ENCODE data around the gene GALNT9.
A peak's percentile ranks its signal among the peaks of the same experiment; 100 is the strongest.

GALNT9 gene

DNA sequence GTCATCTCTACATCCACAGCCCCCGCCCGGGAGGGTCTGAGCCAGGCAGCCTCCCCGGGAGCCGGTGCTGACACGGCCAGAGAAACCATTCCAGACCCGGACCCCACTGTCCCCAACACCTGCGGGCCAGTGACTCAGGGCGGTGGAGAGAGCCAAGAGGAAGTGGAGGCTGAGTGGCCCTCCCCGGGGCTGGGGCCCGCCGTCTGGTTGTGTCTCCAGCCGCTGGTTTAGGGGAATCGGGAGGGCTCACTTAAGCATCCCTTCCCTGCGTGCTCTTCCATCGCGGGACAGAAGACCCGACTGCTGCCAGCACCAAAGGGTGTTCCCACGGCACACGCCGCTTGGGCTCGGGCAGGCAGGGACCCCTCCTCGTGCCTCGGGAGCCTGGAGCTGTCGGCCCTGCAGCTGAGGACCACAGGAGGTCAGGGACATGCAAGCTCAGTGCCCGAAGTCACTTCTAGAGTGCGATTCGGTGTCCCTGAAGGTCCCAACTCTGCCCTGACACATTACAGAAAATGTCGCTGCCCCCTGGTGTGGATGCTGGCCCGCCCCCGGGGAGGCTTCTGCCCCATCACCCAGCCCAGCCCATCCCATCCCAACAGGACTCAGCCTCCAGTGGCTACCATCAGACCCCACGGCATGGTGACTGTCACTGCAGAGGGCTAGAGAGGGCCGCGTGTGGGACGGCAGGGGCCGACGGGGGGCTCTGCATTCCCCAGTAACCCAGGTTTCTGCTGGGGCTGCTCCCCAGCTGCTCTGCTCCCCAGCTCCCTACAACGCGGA lies 50.8 kb downstream of the GALNT9 start:
- H3K36me3 ChIP-seq (ENCODE audit: control insufficient read depth in 1 of 2, insufficient read depth in 2 of 2, low read length in 2 of 2), result no peaks in the 10 kb centered on the region
- no peaks in the 10 kb centered on the region for H3K9me3 ChIP-seq (ENCODE audit: control insufficient read depth in 1 of 2, low read length in 2 of 2)
- H3K9ac ChIP-seq (ENCODE audit: low read depth in 1 of 2, low read length in 2 of 2), result no peak overlapping the region
- no peaks in the 10 kb centered on the region for H3K27me3 ChIP-seq (ENCODE audit: control insufficient read depth in 1 of 2, insufficient read depth in 2 of 2, low read length in 2 of 2)
- no peak overlapping the region for H3K27ac ChIP-seq (ENCODE audit: low read depth, low read length)
- peaks cover 14 to 22% of the 10 kb centered on the region in 2 donors for H3K4me1 ChIP-seq (ENCODE audit: control insufficient read depth in 1 of 2, insufficient read depth in 2 of 2, low read length in 2 of 2)
- H3K4me3 ChIP-seq (ENCODE audit: low read depth in 1 of 2, low read length in 2 of 2), result no peak overlapping the region

DNA sequence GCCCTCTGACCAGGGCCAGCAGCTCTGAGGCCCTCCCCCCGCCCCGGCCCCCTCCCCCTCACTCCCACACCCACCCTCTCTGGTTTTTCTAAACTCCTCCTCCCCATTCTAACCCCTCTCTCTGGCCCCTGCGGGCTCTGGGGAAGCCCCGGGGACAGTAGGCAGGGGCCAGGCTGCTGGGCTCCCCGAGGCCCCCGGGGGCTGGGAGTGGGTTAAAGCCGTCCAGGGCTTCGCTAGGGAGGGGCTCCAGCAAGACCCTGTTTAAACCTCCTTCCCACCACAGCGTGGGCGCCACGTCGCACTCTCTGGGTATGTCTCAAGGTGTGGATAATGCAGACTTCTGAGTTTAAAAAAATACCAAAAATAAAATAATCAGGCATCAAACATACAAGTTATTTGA lies 51.4 kb downstream of the GALNT9 start:
- Histone ChIP-seq H3K27ac (ENCODE audit: low read depth, low read length) (no peak overlapping the region), H3K36me3 (ENCODE audit: control insufficient read depth in 1 of 2, insufficient read depth in 2 of 2, low read length in 2 of 2) (no peaks in the 10 kb centered on the region), H3K9ac (ENCODE audit: low read depth in 1 of 2, low read length in 2 of 2) (no peak overlapping the region), H3K4me3 (ENCODE audit: low read depth in 1 of 2, low read length in 2 of 2) (no peak overlapping the region), H3K4me1 (ENCODE audit: control insufficient read depth in 1 of 2, insufficient read depth in 2 of 2, low read length in 2 of 2) (peaks cover 14 to 22% of the 10 kb centered on the region in 2 donors), H3K27me3 (ENCODE audit: control insufficient read depth in 1 of 2, insufficient read depth in 2 of 2, low read length in 2 of 2) (no peaks in the 10 kb centered on the region), H3K9me3 (ENCODE audit: control insufficient read depth in 1 of 2, low read length in 2 of 2) (no peaks in the 10 kb centered on the region)

DNA sequence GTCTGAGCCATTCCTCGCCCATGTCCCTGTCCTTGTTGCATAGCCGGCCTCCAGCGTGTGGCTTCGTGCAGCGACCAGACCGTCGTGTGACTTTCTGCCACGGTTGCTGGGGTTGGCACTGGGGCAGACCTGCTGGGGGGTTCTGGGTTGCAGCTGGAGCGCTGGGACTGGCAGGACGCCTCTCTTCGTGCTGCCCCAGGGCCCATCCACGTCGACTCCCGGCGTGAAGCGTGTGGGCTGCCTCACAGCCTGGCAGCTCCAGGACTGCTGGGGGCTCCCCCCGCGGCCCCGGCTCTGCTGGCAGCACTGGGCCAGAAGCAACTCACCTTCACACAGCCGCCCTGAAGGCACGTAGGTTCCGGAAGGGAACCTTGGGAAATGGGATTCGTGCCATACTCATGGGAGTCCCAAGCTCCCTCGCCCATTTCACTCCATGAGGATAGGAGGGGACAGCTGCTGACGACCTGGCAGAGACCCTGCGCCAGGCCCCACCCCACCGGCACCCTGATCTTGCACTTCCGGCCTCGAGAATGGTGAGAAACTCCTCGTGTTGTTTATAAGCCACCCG lies 51.9 kb downstream of the GALNT9 start:
- H3K36me3 ChIP-seq (ENCODE audit: control insufficient read depth in 1 of 2, insufficient read depth in 2 of 2, low read length in 2 of 2), result no peaks in the 10 kb centered on the region
- no peaks in the 10 kb centered on the region for H3K27me3 ChIP-seq (ENCODE audit: control insufficient read depth in 1 of 2, insufficient read depth in 2 of 2, low read length in 2 of 2)
- H3K4me3 ChIP-seq (ENCODE audit: low read depth in 1 of 2, low read length in 2 of 2), result no peak overlapping the region
- no peak overlapping the region for H3K9ac ChIP-seq (ENCODE audit: low read depth in 1 of 2, low read length in 2 of 2)
- H3K9me3 ChIP-seq (ENCODE audit: control insufficient read depth in 1 of 2, low read length in 2 of 2), result no peaks in the 10 kb centered on the region
- peak overlapping the region; percentile 10 for H3K27ac ChIP-seq (ENCODE audit: low read depth, low read length)
- H3K4me1 ChIP-seq (ENCODE audit: control insufficient read depth in 1 of 2, insufficient read depth in 2 of 2, low read length in 2 of 2), result peaks cover 14 to 22% of the 10 kb centered on the region in 2 donors

DNA sequence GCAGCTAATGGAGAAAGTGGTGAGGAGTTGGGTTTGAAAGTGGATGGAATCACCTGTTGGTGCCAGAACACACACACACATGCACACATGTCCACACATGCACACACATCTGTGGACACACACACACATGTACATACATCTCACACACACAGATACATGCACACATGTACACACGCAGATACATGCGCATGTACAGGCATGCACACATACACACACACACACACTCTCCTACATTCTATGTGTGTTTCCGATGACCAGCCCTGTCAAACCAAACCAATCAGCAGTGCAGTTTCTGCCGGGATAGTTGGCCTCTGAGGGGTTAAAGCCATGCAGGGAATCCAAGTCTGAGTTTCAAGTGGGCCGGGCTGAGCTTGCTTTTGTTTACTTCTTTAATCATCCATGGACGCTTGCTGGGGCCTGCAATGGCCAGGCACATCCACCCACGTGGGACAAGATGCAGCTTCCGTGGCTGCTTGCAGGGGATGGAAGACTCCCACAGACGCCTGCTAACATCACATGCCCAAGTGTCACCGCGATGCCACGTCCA lies 52.5 kb downstream of the GALNT9 start:
- H3K27ac ChIP-seq (ENCODE audit: low read depth, low read length), result no peak overlapping the region
- no peaks in the 10 kb centered on the region for H3K9me3 ChIP-seq (ENCODE audit: control insufficient read depth in 1 of 2, low read length in 2 of 2)
- H3K4me3 ChIP-seq (ENCODE audit: low read depth in 1 of 2, low read length in 2 of 2), result no peak overlapping the region
- peaks cover 14 to 22% of the 10 kb centered on the region in 2 donors for H3K4me1 ChIP-seq (ENCODE audit: control insufficient read depth in 1 of 2, insufficient read depth in 2 of 2, low read length in 2 of 2)
- H3K27me3 ChIP-seq (ENCODE audit: control insufficient read depth in 1 of 2, insufficient read depth in 2 of 2, low read length in 2 of 2), result no peaks in the 10 kb centered on the region
- H3K9ac ChIP-seq (ENCODE audit: low read depth in 1 of 2, low read length in 2 of 2), result no peak overlapping the region
- no peaks in the 10 kb centered on the region for H3K36me3 ChIP-seq (ENCODE audit: control insufficient read depth in 1 of 2, insufficient read depth in 2 of 2, low read length in 2 of 2)

DNA sequence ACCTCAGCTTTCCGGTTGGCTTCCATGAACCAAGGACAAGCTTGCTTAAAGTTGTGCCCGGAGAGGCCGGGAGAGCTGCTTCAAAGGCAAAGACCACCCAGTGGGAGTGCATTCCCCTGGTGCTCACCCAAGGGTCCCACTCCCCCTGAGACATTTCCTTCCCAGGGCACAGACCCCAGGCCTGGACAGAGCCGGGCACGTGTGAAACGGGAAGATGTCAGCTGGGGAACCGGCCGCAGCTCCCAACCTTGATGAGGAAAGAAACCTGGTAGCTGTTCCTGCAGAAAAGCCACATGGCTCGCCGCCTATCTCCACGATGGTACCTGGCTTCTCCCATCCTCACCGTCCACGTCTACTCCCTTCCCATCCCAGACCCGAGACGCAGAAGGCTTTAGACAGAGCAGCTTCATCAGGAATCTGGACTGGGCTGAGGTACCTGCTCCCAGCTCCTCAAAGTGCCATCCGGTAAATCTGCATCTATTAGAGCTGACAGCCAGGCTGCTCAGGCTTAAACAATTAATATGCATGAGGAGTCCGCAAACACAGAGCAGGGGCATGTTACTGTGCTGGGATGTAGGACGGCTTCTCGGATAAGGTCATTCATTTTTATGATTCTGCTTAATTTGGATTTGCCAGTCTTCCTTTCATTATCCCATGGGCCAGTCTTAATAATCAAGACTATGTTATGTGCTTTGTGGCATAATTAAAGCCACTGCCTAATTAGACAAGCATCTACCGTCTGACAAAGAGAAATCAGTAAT lies 53.1 kb downstream of the GALNT9 start:
- Histone ChIP-seq H3K27ac (ENCODE audit: low read depth, low read length) (no peak overlapping the region), H3K4me3 (ENCODE audit: low read depth in 1 of 2, low read length in 2 of 2) (no peak overlapping the region), H3K9ac (ENCODE audit: low read depth in 1 of 2, low read length in 2 of 2) (no peak overlapping the region), H3K9me3 (ENCODE audit: control insufficient read depth in 1 of 2, low read length in 2 of 2) (no peaks in the 10 kb centered on the region), H3K36me3 (ENCODE audit: control insufficient read depth in 1 of 2, insufficient read depth in 2 of 2, low read length in 2 of 2) (no peaks in the 10 kb centered on the region), H3K4me1 (ENCODE audit: control insufficient read depth in 1 of 2, insufficient read depth in 2 of 2, low read length in 2 of 2) (peaks cover 14 to 22% of the 10 kb centered on the region in 2 donors), H3K27me3 (ENCODE audit: control insufficient read depth in 1 of 2, insufficient read depth in 2 of 2, low read length in 2 of 2) (peaks cover 0 to 4% of the 10 kb centered on the region in 2 donors)

DNA sequence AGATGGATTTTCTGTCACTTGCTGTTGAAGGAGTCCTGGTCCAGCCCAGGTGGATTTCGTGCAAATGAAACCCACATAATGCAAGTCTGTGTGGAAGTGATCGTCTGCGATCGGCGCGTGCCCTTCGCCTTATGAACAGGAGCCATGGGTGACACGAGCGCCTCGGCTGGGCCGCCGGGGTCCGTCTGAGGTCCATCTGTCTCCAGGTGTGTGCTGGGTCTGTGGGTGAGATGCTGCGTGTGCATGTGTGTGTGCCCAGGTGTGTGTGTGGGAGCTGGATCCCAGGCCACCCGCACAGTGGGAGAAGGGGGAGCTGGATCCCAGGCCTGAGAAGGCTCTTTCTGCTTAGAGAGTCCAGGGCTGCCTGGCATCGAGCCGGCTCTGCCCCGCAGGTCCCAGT lies 53.8 kb downstream of the GALNT9 start:
- H3K27ac ChIP-seq (ENCODE audit: low read depth, low read length), result no peak overlapping the region

DNA sequence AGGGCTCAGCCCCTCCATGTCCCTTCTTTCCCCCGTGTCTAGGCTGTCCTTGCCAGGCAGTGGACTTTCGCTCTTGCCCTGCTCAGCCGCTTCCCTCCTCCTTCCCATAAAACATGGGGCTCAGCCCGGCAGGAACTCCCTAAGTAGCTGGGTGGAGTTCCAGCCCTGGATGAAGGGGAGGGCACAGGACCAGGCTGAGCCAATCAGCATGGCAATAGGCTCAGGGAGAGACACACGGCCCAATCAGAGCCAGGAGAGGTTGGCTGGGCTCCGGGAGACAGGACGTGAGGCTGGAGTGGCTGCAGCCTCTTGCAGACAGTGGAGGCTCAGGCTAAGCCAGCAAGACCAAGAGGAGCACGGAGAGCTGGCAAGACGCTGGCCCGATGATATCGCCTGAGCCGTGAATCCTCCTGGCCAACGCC lies 54.3 kb downstream of the GALNT9 start:
- H3K4me3 ChIP-seq (ENCODE audit: low read depth in 1 of 2, low read length in 2 of 2), result peak overlapping the region; percentile 12 to 57
- H3K27ac ChIP-seq (ENCODE audit: low read depth, low read length), result no peak overlapping the region
- no peak overlapping the region for H3K9ac ChIP-seq (ENCODE audit: low read depth in 1 of 2, low read length in 2 of 2)
- peaks cover 0 to 4% of the 10 kb centered on the region in 2 donors for H3K27me3 ChIP-seq (ENCODE audit: control insufficient read depth in 1 of 2, insufficient read depth in 2 of 2, low read length in 2 of 2)
- H3K4me1 ChIP-seq (ENCODE audit: control insufficient read depth in 1 of 2, insufficient read depth in 2 of 2, low read length in 2 of 2), result peaks cover 14 to 22% of the 10 kb centered on the region in 2 donors
- H3K36me3 ChIP-seq (ENCODE audit: control insufficient read depth in 1 of 2, insufficient read depth in 2 of 2, low read length in 2 of 2), result no peaks in the 10 kb centered on the region
- H3K9me3 ChIP-seq (ENCODE audit: control insufficient read depth in 1 of 2, low read length in 2 of 2), result no peaks in the 10 kb centered on the region

More for the DNA sequence above, 53.8 kb downstream of the GALNT9 start:
- H3K27me3 ChIP-seq (ENCODE audit: control insufficient read depth in 1 of 2, insufficient read depth in 2 of 2, low read length in 2 of 2), result peaks cover 0 to 4% of the 10 kb centered on the region in 2 donors
- H3K4me3 ChIP-seq (ENCODE audit: low read depth in 1 of 2, low read length in 2 of 2), result no peak overlapping the region
- no peak overlapping the region for H3K9ac ChIP-seq (ENCODE audit: low read depth in 1 of 2, low read length in 2 of 2)
- no peaks in the 10 kb centered on the region for H3K36me3 ChIP-seq (ENCODE audit: control insufficient read depth in 1 of 2, insufficient read depth in 2 of 2, low read length in 2 of 2)
- peaks cover 14 to 22% of the 10 kb centered on the region in 2 donors for H3K4me1 ChIP-seq (ENCODE audit: control insufficient read depth in 1 of 2, insufficient read depth in 2 of 2, low read length in 2 of 2)
- H3K9me3 ChIP-seq (ENCODE audit: control insufficient read depth in 1 of 2, low read length in 2 of 2), result no peaks in the 10 kb centered on the region

DNA sequence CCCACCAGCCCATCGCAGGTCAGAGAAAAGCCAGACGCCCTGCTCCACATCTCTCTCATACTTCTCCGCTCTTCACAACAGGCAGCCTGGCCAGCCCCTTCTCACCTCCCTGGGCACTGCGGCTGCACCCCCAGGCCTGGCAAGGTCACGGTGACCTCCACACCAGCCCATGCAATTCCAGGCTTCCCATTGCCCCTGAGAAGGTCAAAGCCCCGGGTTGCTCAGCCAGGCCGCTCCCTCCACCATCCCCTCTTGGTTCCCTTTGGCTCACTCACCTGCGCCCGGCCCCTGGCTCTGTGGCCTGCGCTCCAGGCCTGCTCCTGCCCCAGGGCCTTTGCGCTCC lies 55.4 kb downstream of the GALNT9 start:
- Histone ChIP-seq H3K9me3 (ENCODE audit: control insufficient read depth in 1 of 2, low read length in 2 of 2) (no peaks in the 10 kb centered on the region), H3K27ac (ENCODE audit: low read depth, low read length) (no peak overlapping the region), H3K4me3 (ENCODE audit: low read depth in 1 of 2, low read length in 2 of 2) (no peak overlapping the region), H3K36me3 (ENCODE audit: control insufficient read depth in 1 of 2, insufficient read depth in 2 of 2, low read length in 2 of 2) (no peaks in the 10 kb centered on the region), H3K4me1 (ENCODE audit: control insufficient read depth in 1 of 2, insufficient read depth in 2 of 2, low read length in 2 of 2) (peaks cover 6 to 16% of the 10 kb centered on the region in 2 donors), H3K9ac (ENCODE audit: low read depth in 1 of 2, low read length in 2 of 2) (no peak overlapping the region), H3K27me3 (ENCODE audit: control insufficient read depth in 1 of 2, insufficient read depth in 2 of 2, low read length in 2 of 2) (peaks cover 0 to 4% of the 10 kb centered on the region in 2 donors)

DNA sequence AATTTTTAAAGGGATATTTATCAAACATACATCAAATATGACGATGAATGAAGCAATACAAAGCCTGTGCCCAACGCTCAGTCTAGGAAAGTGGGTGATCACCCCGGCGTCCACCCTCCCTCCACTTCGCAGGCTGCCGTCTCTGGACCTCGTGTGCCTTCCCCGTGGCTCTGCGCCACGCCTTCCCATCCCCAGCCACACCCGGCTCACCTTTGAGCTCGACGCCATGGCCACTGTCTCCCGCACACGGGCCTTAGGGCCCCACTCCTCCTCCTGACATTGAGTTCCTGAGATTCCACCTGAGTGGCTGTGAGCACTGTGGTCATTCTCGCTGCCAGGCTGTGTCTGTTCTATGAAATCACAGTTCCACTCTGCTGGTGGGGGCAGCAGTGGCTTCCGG lies 56.7 kb downstream of the GALNT9 start:
- peaks cover 0 to 5% of the 10 kb centered on the region in 2 donors for H3K27me3 ChIP-seq (ENCODE audit: control insufficient read depth in 1 of 2, insufficient read depth in 2 of 2, low read length in 2 of 2)
- no peaks in the 10 kb centered on the region for H3K9me3 ChIP-seq (ENCODE audit: control insufficient read depth in 1 of 2, low read length in 2 of 2)
- peaks cover 6 to 16% of the 10 kb centered on the region in 2 donors for H3K4me1 ChIP-seq (ENCODE audit: control insufficient read depth in 1 of 2, insufficient read depth in 2 of 2, low read length in 2 of 2)
- no peak overlapping the region for H3K4me3 ChIP-seq (ENCODE audit: low read depth in 1 of 2, low read length in 2 of 2)
- H3K9ac ChIP-seq (ENCODE audit: low read depth in 1 of 2, low read length in 2 of 2), result no peak overlapping the region
- H3K36me3 ChIP-seq (ENCODE audit: control insufficient read depth in 1 of 2, insufficient read depth in 2 of 2, low read length in 2 of 2), result no peaks in the 10 kb centered on the region
- H3K27ac ChIP-seq (ENCODE audit: low read depth, low read length), result no peak overlapping the region

DNA sequence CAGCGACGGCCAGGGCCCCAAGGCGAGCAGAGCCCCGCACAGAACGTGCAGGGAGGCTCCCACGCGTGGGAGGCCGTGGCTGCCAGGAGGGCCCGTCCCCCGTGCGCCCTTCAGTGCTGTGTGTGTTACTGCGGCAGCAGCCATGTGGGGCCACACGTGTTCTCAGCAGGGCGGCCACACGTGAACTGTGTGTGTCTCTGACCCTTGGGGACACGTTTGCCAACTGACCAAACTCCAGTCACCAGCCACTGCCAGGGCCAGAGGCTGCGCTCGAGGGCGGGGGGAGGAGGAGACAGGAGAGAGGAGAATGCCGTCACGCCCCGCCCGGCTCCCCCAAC lies 57.7 kb downstream of the GALNT9 start:
- no peak overlapping the region for H3K9ac ChIP-seq (ENCODE audit: low read depth in 1 of 2, low read length in 2 of 2)
- H3K36me3 ChIP-seq (ENCODE audit: control insufficient read depth in 1 of 2, insufficient read depth in 2 of 2, low read length in 2 of 2), result no peaks in the 10 kb centered on the region
- H3K9me3 ChIP-seq (ENCODE audit: control insufficient read depth in 1 of 2, low read length in 2 of 2), result no peaks in the 10 kb centered on the region
- H3K4me1 ChIP-seq (ENCODE audit: control insufficient read depth in 1 of 2, insufficient read depth in 2 of 2, low read length in 2 of 2), result peaks cover 6 to 16% of the 10 kb centered on the region in 2 donors
- H3K27ac ChIP-seq (ENCODE audit: low read depth, low read length), result no peak overlapping the region
- peaks cover 0 to 7% of the 10 kb centered on the region in 2 donors for H3K27me3 ChIP-seq (ENCODE audit: control insufficient read depth in 1 of 2, insufficient read depth in 2 of 2, low read length in 2 of 2)
- no peak overlapping the region for H3K4me3 ChIP-seq (ENCODE audit: low read depth in 1 of 2, low read length in 2 of 2)

All from duodenal mucosa (tissue), 2 donors.